H9 (cell line): ENCODE results near the gene CCDC12. TPM values are rescaled to one million over a fixed set of nuclear protein-coding genes. Genes with fewer than 3 reads are reported as not detected.

Source experiments
- DNase-seq: peaks from one replicate; pipeline ENCODE4 v3.0.0-alpha.2; 2017
- H2AFZ ChIP-seq: one replicate; pipeline ENCODE4 v1.6.1; 2013; ENCODE audit warnings: mild to moderate bottlenecking, low read length, control low read depth, moderate library complexity
- H2AK5ac ChIP-seq: 2 replicates; pipeline ENCODE4 v1.6.1; 2013; ENCODE audit warnings: low read length, control low read depth, mixed read lengths; ENCODE audit not compliant: insufficient read length
- H2BK120ac ChIP-seq: one replicate; pipeline ENCODE4 v1.6.1; 2013; ENCODE audit warnings: low read depth, mild to moderate bottlenecking, low read length, control low read depth, inconsistent platforms; ENCODE audit not compliant: poor library complexity, severe bottlenecking
- H2BK12ac ChIP-seq: 2 replicates; pipeline ENCODE4 v1.6.1; 2013; ENCODE audit warnings: low read length, control low read depth, mixed read lengths, low read depth; ENCODE audit not compliant: insufficient read length
- H2BK15ac ChIP-seq: 2 replicates; pipeline ENCODE4 v1.6.1; 2013; ENCODE audit warnings: low read depth, low read length, control low read depth
- H2BK20ac ChIP-seq: one replicate; pipeline ENCODE4 v1.6.1; 2013; ENCODE audit warnings: low read depth, mild to moderate bottlenecking, low read length, control low read depth, inconsistent platforms; ENCODE audit not compliant: poor library complexity, severe bottlenecking
- H2BK5ac ChIP-seq: 2 replicates; pipeline ENCODE4 v1.6.1; 2013; ENCODE audit warnings: low read length, control low read depth, mixed read lengths; ENCODE audit not compliant: insufficient read length
- H3K14ac ChIP-seq: 2 replicates; pipeline ENCODE4 v1.6.1; 2013; ENCODE audit warnings: low read length, control low read depth; ENCODE audit not compliant: insufficient read depth
- H3K18ac ChIP-seq: 2 replicates; pipeline ENCODE4 v1.6.1; 2013; ENCODE audit warnings: low read depth, mild to moderate bottlenecking, mixed read lengths, low read length, control low read depth; ENCODE audit not compliant: insufficient read length
- H3K23ac ChIP-seq: 2 replicates; pipeline ENCODE4 v1.6.1; 2013; ENCODE audit warnings: low read length, control low read depth, mixed read lengths, low read depth; ENCODE audit not compliant: insufficient read length
- H3K23me2 ChIP-seq: 2 replicates; pipeline ENCODE4 v1.6.1; 2013; ENCODE audit warnings: low read depth, mild to moderate bottlenecking, mixed read lengths, low read length, control low read depth; ENCODE audit not compliant: insufficient read length, poor library complexity, severe bottlenecking
- H3K27ac ChIP-seq: 2 replicates; pipeline ENCODE4 v1.5.1; 2013; ENCODE audit warnings: low read length, control low read depth, mixed read lengths, low read depth; ENCODE audit not compliant: insufficient read length
- H3K27me3 ChIP-seq: 2 replicates; pipeline ENCODE4 v1.6.1; 2013; ENCODE audit warnings: low read length, control low read depth, inconsistent platforms; ENCODE audit not compliant: insufficient read depth
- H3K4ac ChIP-seq: 2 replicates; pipeline ENCODE4 v1.6.1; 2013; ENCODE audit warnings: low read depth, mild to moderate bottlenecking, control low read depth, inconsistent platforms, low read length, moderate library complexity
- H3K4me1 ChIP-seq: 2 replicates; pipeline ENCODE4 v1.6.1; 2013; ENCODE audit warnings: low read length, control low read depth, inconsistent platforms; ENCODE audit not compliant: insufficient read depth
- H3K4me2 ChIP-seq: 2 replicates; pipeline ENCODE4 v1.6.1; 2013; ENCODE audit warnings: low read length, control low read depth, mixed read lengths; ENCODE audit not compliant: insufficient read length, insufficient read depth
- H3K56ac ChIP-seq: 2 replicates; pipeline ENCODE4 v1.6.1; 2013; ENCODE audit warnings: low read depth, mild to moderate bottlenecking, mixed read lengths, low read length, control low read depth; ENCODE audit not compliant: insufficient read length
- H3K79me1 ChIP-seq: 2 replicates; pipeline ENCODE4 v1.6.1; 2013; ENCODE audit warnings: low read depth, mild to moderate bottlenecking, moderate library complexity, low read length, control low read depth, inconsistent platforms; ENCODE audit not compliant: insufficient read depth, poor library complexity, severe bottlenecking
- H3K79me2 ChIP-seq: 2 replicates; pipeline ENCODE4 v1.6.1; 2013; ENCODE audit warnings: low read length, control low read depth, inconsistent platforms; ENCODE audit not compliant: insufficient read depth
- H3K9ac ChIP-seq: 2 replicates; pipeline ENCODE4 v1.6.1; 2013; ENCODE audit warnings: low read length, control low read depth, mixed read lengths; ENCODE audit not compliant: insufficient read length; ENCODE audit errors: extremely low read depth
- H3K9me3 ChIP-seq: one replicate; pipeline ENCODE4 v1.6.1; 2013; ENCODE audit warnings: low read depth, low read length, inconsistent platforms; ENCODE audit not compliant: control insufficient read depth
- H3T11ph ChIP-seq: one replicate; pipeline ENCODE4 v1.6.1; 2013; ENCODE audit warnings: mild to moderate bottlenecking, low read length, control low read depth, inconsistent platforms
- H4K20me1 ChIP-seq: one replicate; pipeline ENCODE4 v1.6.1; 2013; ENCODE audit not compliant: control insufficient read depth, insufficient read length, insufficient read depth
- H4K5ac ChIP-seq: 2 replicates; pipeline ENCODE4 v1.6.1; 2013; ENCODE audit warnings: low read depth, mild to moderate bottlenecking, mixed read lengths, low read length, control low read depth; ENCODE audit not compliant: insufficient read length
- H4K8ac ChIP-seq: replicated peaks from 2 replicates; pipeline ENCODE4 v1.6.1; 2013; ENCODE audit warnings: low read length, control low read depth, mixed read lengths, low read depth; ENCODE audit not compliant: insufficient read length
- H4K91ac ChIP-seq: 2 replicates; pipeline ENCODE4 v1.6.1; 2013; ENCODE audit warnings: low read depth, mild to moderate bottlenecking, moderate library complexity, mixed read lengths, low read length, control low read depth; ENCODE audit not compliant: insufficient read length
- H3K27ac Mint-ChIP-seq, 3 experiments: 2 replicates in 2 of 3; 3 replicates in 1 of 3; pipeline ENCODE4 v1.8.0; 2020 to 2021; ENCODE audit warnings: mixed read lengths in 3 of 3, mild to moderate bottlenecking in 1 of 3, moderate library complexity in 1 of 3
- H3K27me3 Mint-ChIP-seq: 2 replicates; pipeline ENCODE4 v1.8.0; 2021; ENCODE audit warnings: low read depth, mild to moderate bottlenecking, moderate library complexity, mixed read lengths
- H3K36me3 Mint-ChIP-seq, 3 experiments: 2 replicates in 2 of 3; 3 replicates in 1 of 3; pipeline ENCODE4 v1.8.0; 2020 to 2021; ENCODE audit warnings: low read depth in 3 of 3, mixed read lengths in 3 of 3; ENCODE audit not compliant: insufficient read depth in 1 of 3
- H3K4me1 Mint-ChIP-seq, 2 experiments: 2 replicates each; pipeline ENCODE4 v1.8.0; 2020; ENCODE audit warnings: mixed read lengths in 2 of 2
- H3K4me3 Mint-ChIP-seq, 2 experiments: 2 replicates in 1 of 2; 3 replicates in 1 of 2; pipeline ENCODE4 v1.8.0; 2020 to 2021; ENCODE audit warnings: mild to moderate bottlenecking in 2 of 2, mixed read lengths in 2 of 2, moderate library complexity in 1 of 2
- H3K9me3 Mint-ChIP-seq, 2 experiments: 2 replicates in 1 of 2; 3 replicates in 1 of 2; pipeline ENCODE4 v1.8.0; 2020; ENCODE audit warnings: mild to moderate bottlenecking in 2 of 2, mixed read lengths in 2 of 2, moderate library complexity in 1 of 2
- CTCF ChIP-seq: fragments of 200-600 bp; sonication (generic); conservative IDR thresholded peaks from 3 replicates; pipeline ENCODE4 v1.8.0; 2021; ENCODE audit warnings: antibody characterized with exemption, mild to moderate bottlenecking
- WGBS: extraction: QIAGEN DNeasy Blood & Tissue Kit; methylation state at CpG from one replicate; pipeline ENCODE4 v1.1.7; 2013; ENCODE audit warnings: missing lambda C conversion rate, low lambda C conversion rate, mixed read lengths; ENCODE audit not compliant: insufficient read length; ENCODE audit errors: extremely low coverage; 5-methylcytosine and 5-hydroxymethylcytosine counted together
- total RNA-seq: library from RNA; stranded (reverse); gene quantifications from 2 replicates; pipeline ENCODE4 v1.2.1, GENCODE V29; 2021

Gene CCDC12
- total RNA-seq, 1 experiment from 2014 or later = 54.0 TPM

GRCh38 chr3:46908986-46909534 is 67.5 kb downstream of the CCDC12 start:
- no peak overlapping the region for H3T11ph ChIP-seq
- DNase-seq = no peak
- no CpG with 5 or more reads among the region's 8 CpGs for WGBS
- H3K9me3 ChIP-seq = no peaks in the 10 kb centered on the region
- H2BK12ac ChIP-seq = no peak overlapping the region
- no peak overlapping the region for H2BK15ac ChIP-seq
- no peak overlapping the region for H2BK5ac ChIP-seq
- no peaks in the 10 kb centered on the region for H3K23me2 ChIP-seq
- H4K5ac ChIP-seq = no peak overlapping the region
- H3K4me1 ChIP-seq = no peaks in the 10 kb centered on the region
- Mint-ChIP-seq H3K36me3 (no peaks in the 10 kb centered on the region), H3K27ac (no peak overlapping the region), H3K9me3 (no peaks in the 10 kb centered on the region), H3K27me3 (peaks cover 2% of the 10 kb centered on the region; the same call in 1 of the 2 replicates), H3K4me3 (no peak overlapping the region), H3K4me1 (peaks cover 3 to 5% of the 10 kb centered on the region in 2 experiments; a peak in 3 of 4 replicates)
- no peak overlapping the region for H2AFZ ChIP-seq
- no peaks in the 10 kb centered on the region for H3K79me2 ChIP-seq
- H3K4ac ChIP-seq = no peak overlapping the region
- H2BK20ac ChIP-seq = no peak overlapping the region
- no peak overlapping the region for H3K9ac ChIP-seq
- no peak overlapping the region for H3K4me2 ChIP-seq
- H3K27me3 ChIP-seq = no peaks in the 10 kb centered on the region
- no peaks in the 10 kb centered on the region for H4K20me1 ChIP-seq
- no peak overlapping the region for H4K91ac ChIP-seq
- H3K27ac ChIP-seq = no peak overlapping the region
- H3K23ac ChIP-seq = no peak overlapping the region
- no peak overlapping the region for H4K8ac ChIP-seq
- TF ChIP-seq CTCF = no peak
- H2AK5ac ChIP-seq = no peak overlapping the region
- H3K14ac ChIP-seq = no peak overlapping the region
- H3K79me1 ChIP-seq = no peaks in the 10 kb centered on the region
- no peak overlapping the region for H2BK120ac ChIP-seq
- H3K56ac ChIP-seq = no peak overlapping the region
- H3K18ac ChIP-seq = no peak overlapping the region
